KBM-7 (cell line): Measurements from ENCODE around the gene SYNPO.

Experiments
- DNase-seq: peaks from one replicate; pipeline ENCODE4 v3.0.0-alpha.2; 2015
- in situ Hi-C: fragments of 300-500 bp; cut with MboI; formaldehyde crosslinking; loops from 2 replicates; pipeline ENCODE4 v1.14.3; 2020; ENCODE audit warnings: low sequenced_read_pairs, low pct_unique_long_range_greater_than_20kb, mixed read lengths

SYNPO gene

GRCh38 chr5:150638488-150639376, 1.7 kb upstream of the SYNPO start:
- in situ Hi-C loops = no loop called here
- DNase-seq = no peak

GRCh38 chr5:150639377-150639692, 1.1 kb upstream of the SYNPO start:
- DNase-seq = no peak
- in situ Hi-C loops = no loop called here

GRCh38 chr5:150639751-150640150, 709 bp upstream of the SYNPO start:
- DNase-seq = no peak
- in situ Hi-C loops = no loop called here

- DNase-seq = no peak
Measured at GRCh38 chr5:150641006-150641570, 628 bp downstream of the SYNPO start.

GRCh38 chr5:150641824-150642566, 1.5 kb downstream of the SYNPO start:
- in situ Hi-C loops = no loop called here
- DNase-seq = no peak

More at GRCh38 chr5:150641006-150641570, 628 bp downstream of the SYNPO start:
- in situ Hi-C loops = no loop called here

- in situ Hi-C loops = no loop called here
- DNase-seq = no peak
Measured at GRCh38 chr5:150642567-150642927, 2.1 kb downstream of the SYNPO start.

- in situ Hi-C loops = no loop called here
- DNase-seq = no peak
Measured at GRCh38 chr5:150642991-150643710, 2.7 kb downstream of the SYNPO start.

GRCh38 chr5:150644058-150644457, 3.6 kb downstream of the SYNPO start:
- in situ Hi-C loops = no loop called here

GRCh38 chr5:150644514-150644913, 4.1 kb downstream of the SYNPO start:
- DNase-seq = no peak
- in situ Hi-C loops = no loop called here

More at GRCh38 chr5:150644058-150644457, 3.6 kb downstream of the SYNPO start:
- no peak for DNase-seq

- DNase-seq = no peak
- in situ Hi-C loops = no loop called here
Measured at GRCh38 chr5:150645070-150645700, 4.7 kb downstream of the SYNPO start.

- no peak for DNase-seq
- in situ Hi-C loops = no loop called here
Measured at GRCh38 chr5:150647275-150648251, 7.1 kb downstream of the SYNPO start.

- no peak for DNase-seq
- in situ Hi-C loops = no loop called here
Measured at GRCh38 chr5:150648294-150649107, 8.0 kb downstream of the SYNPO start.

GRCh38 chr5:150649108-150650020, 8.9 kb downstream of the SYNPO start:
- DNase-seq = no peak
- in situ Hi-C loops = loop anchor here (10.0 kb wide), 1 partner anchor 85 kb away; no protein-coding TSS in a partner anchor

- in situ Hi-C loops = loop anchor here (10.0 kb wide), 1 partner anchor 86 kb away; no protein-coding TSS in a partner anchor
- no peak for DNase-seq
Measured at GRCh38 chr5:150650021-150651006, 9.9 kb downstream of the SYNPO start.

GRCh38 chr5:150651382-150651781, 10.9 kb downstream of the SYNPO start:
- in situ Hi-C loops = loop anchor here (10.0 kb wide), 1 partner anchor 87 kb away; no protein-coding TSS in a partner anchor
- DNase-seq = no peak
